Measurements from ENCODE around the gene BBS9. TPM values are rescaled to one million over a fixed set of nuclear protein-coding genes. Genes with fewer than 3 reads are reported as not detected.

BBS9 gene
- total RNA-seq, 1 experiment from 2014 or later, result 26.4 TPM

- Histone ChIP-seq H2BK5ac (ENCODE audit: insufficient read length, low read length) (no peak overlapping the region), H3K79me2 (ENCODE audit: insufficient read depth, low read length) (no peaks in the 10 kb centered on the region), H2BK15ac (ENCODE audit: low read depth, low read length) (no peak overlapping the region), H3K27ac (ENCODE audit: insufficient read length, low read depth, low read length) (no peak overlapping the region), H3K18ac (ENCODE audit: insufficient read length, low read depth, low read length) (no peak overlapping the region), H4K91ac (ENCODE audit: insufficient read length, low read depth, low read length) (no peak overlapping the region), H4K8ac (replicated peaks; ENCODE audit: insufficient read length, low read depth, low read length) (no peak overlapping the region), H2BK12ac (ENCODE audit: insufficient read length, low read depth, low read length) (no peak overlapping the region), H3K79me1 (ENCODE audit: insufficient read depth, low read depth, low read length, poor library complexity, severe bottlenecking) (no peaks in the 10 kb centered on the region), H3K23me2 (ENCODE audit: insufficient read length, low read depth, low read length, poor library complexity, severe bottlenecking) (no peaks in the 10 kb centered on the region), H3K4me2 (ENCODE audit: insufficient read depth, insufficient read length, low read length) (no peak overlapping the region), H4K20me1 (ENCODE audit: control insufficient read depth, insufficient read depth, insufficient read length) (no peaks in the 10 kb centered on the region), H3K14ac (ENCODE audit: insufficient read depth, low read length) (no peak overlapping the region), H3K9ac (ENCODE audit: extremely low read depth, insufficient read length, low read length) (no peak overlapping the region), H3K4ac (ENCODE audit: low read depth, low read length) (no peak overlapping the region), H2AK5ac (ENCODE audit: insufficient read length, low read length) (no peak overlapping the region), H3K9me3 (ENCODE audit: control insufficient read depth, low read depth, low read length) (no peaks in the 10 kb centered on the region), H2BK120ac (ENCODE audit: low read depth, low read length, poor library complexity, severe bottlenecking) (no peak overlapping the region), H3T11ph (ENCODE audit: low read length) (no peak overlapping the region), H3K56ac (ENCODE audit: insufficient read length, low read depth, low read length) (no peak overlapping the region), H3K4me1 (ENCODE audit: insufficient read depth, low read length) (no peaks in the 10 kb centered on the region), H3K23ac (ENCODE audit: insufficient read length, low read depth, low read length) (no peak overlapping the region), H2BK20ac (ENCODE audit: low read depth, low read length, poor library complexity, severe bottlenecking) (no peak overlapping the region), H3K27me3 (ENCODE audit: insufficient read depth, low read length) (no peaks in the 10 kb centered on the region), H4K5ac (ENCODE audit: insufficient read length, low read depth, low read length) (no peak overlapping the region), H2AFZ (ENCODE audit: low read length) (no peak overlapping the region)
- TF ChIP-seq CTCF (conservative IDR thresholded peaks at IDR 0.05), result no peak
- H3K4me1 Mint-ChIP-seq, result peaks cover 12 to 14% of the 10 kb centered on the region in 2 experiments
- H3K36me3 Mint-ChIP-seq (ENCODE audit: insufficient read depth in 1 of 3, low read depth in 3 of 3), result peaks cover 0 to 16% (median 1%) of the 10 kb centered on the region in 3 experiments; a peak in 4 of 7 replicates
- peaks cover 5 to 10% of the 10 kb centered on the region in 2 experiments; a peak in 4 of 5 replicates for H3K9me3 Mint-ChIP-seq
- H3K4me3 Mint-ChIP-seq, result no peak overlapping the region
- no peak for DNase-seq
- H3K27me3 Mint-ChIP-seq (ENCODE audit: low read depth), result no peaks in the 10 kb centered on the region
- H3K27ac Mint-ChIP-seq, result no peak overlapping the region
- no CpG with 5 or more reads among the region's 4 CpGs for WGBS (ENCODE audit: extremely low coverage, insufficient read length, low lambda C conversion rate)
Observed at GRCh38 chr7:33220231-33220630, 90.9 kb downstream of the BBS9 start.
